Thyroid gland (tissue), 4 donors: ENCODE results near the gene MOSPD2. TPM values are rescaled to one million over a fixed set of nuclear protein-coding genes. Genes with fewer than 3 reads are reported as not detected.

Experiments used
- total RNA-seq, 4 donors: library from RNA; depleted of rRNA; stranded (reverse); fragments of >200 nt; gene quantifications; one replicate each; pipeline ENCODE4 v1.2.3, GENCODE V29; 2016

Gene MOSPD2
- total RNA-seq, 4 donors from 2014 or later = 33.3 to 39.0 (median 37.3) TPM

Other genes with a start within 250 kb of the MOSPD2 start
- 1 to 10 TPM in 3 of 4 donors, under 1 TPM in 1; 0.71 to 2.2 (median 1.6) TPM for gene FANCB, start 352 bp upstream of the MOSPD2 start, total RNA-seq